NCI-H524 (cell line): ENCODE results near the gene RPL3.

Source experiments
- DNase-seq, 2 experiments: peaks; one replicate each; lab custom pipeline; 2025; lab: John Stamatoyannopoulos, UW

Gene RPL3

DNA sequence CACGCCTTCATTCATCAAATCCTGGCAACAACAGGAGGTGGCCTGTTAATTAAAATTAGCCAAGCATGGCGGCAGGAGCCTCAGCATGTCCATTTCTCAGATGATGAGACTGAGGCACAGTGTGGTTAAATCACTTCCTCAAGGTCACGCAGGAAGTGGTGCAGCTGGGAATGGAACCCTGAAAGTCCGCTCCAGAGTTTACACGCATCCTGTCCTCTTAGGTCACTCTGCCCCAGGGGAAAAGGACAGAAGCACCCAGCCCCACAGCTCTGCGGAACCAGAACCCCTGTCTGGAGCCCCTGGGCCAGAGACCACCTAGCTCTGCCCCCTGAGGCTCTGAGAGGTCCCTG is 19.6 kb downstream of the RPL3 start:
- no peak for DNase-seq

DNA sequence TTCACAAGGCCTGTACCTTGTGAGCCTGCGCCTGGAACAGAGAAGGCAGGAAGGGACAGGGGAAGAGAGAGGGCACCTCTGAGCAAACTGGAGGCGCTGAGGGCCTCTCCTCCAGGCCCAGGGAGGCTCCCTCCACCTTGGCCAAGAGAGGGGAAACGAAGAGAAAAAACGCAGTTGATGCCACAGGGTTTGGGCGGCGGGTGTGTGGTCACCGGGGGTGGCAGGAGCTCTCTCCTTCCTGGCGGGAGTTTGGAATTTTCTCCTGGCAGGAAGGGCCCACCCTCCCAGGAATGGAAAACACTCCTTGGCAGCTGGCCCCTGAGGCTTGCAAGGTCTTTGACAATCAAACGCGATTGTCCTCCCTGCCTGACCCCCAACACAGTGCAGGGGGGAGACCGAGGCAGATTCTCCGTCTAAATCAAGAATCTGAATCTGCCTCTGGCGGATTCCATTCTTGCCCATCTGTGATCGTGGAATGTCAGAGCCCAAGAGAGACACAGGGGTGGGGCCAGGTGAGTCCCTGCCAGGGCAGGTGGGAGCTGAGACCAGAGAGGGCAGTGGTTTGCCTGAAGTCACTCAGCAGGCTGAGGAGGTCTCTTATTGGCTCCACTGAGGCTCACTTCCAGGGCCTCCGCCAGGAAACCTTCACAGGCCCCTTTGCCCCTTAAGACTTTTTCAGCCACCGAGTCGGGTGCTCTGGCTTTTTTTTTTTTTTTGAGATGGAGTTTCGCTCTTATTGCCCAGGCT is 21.0 kb downstream of the RPL3 start:
- no peak for DNase-seq

DNA sequence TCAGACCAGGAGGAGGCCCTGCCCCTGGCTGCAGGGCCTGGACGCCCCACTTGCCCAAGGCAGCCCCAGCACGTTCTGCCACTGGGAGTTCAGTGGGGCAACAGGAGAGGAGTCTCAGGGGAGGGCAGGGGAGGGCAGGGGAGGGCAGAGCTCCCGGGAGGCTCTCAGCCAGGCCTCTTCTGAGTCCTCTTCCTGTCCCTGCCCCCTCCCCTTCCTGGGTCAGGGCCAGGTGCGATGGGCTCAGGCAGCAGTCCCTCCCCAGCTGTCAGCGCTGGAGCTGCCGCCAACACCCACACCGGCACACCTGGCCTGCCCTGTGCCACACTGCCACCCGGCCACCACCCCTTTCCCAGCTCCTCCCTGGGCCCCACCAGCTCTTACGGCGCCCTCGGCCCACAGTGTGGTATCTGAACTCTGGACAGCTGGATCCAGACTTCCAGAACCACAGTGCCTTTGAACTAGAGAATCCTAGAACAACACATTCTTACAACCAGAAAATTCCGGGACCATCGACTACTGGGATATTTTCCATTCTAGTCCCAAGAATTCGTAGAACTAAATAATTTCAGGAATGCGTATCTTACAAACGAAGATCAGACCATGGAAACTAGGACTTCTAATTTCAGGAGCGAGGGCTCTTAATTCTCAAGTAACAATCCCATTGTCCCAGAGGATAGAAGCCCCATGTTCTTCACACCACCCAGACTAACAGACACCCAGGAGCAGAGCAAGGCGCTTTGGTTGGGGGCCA is 21.8 kb downstream of the RPL3 start:
- DNase-seq, result peak in 1 of 2 experiments; percentile 47

DNA sequence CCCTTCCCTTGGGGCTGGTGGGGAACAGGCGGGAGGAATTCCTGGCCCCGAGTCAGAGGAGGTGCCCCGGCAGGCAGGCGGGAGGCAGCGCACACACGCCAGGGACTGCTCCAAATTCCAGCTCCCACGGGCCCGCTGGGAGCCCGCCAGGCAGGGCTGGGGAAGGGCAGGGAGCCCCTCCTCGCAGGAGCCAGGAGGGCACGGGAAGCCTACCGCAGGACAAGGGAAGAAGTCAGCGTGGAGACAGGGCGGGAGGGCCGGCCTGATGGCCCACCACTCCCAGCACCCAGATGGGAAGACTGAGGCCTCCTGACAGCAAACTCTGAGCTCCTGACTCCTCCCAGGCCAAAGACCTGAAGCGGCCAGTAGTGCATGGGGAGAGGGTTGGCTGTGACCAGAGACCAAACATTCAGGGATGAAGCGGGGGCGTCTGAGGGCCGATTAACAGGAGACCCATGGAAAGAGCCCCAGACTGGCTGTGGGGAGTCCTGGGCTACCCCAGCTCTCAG is 22.4 kb downstream of the RPL3 start:
- DNase-seq, result no peak

DNA sequence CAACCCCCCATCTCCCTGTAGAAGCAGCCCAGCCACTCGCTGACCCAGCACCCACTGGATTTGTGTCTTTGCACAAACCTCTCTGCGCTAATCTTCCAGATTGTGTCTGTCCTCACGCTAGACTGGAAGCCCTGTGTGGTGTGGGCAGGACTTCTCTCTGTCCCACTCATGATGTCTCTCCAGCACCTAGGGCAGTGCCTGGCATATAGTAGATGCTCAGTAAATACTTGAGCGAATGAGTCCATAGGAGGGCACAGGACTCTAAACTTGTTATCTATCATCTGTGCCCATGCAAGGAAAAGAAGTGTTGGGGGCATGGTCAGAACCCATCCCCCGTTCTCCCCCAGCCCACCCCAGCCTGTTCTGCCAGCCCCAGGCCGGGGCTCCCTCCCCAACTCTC is 22.9 kb downstream of the RPL3 start:
- no peak for DNase-seq

DNA sequence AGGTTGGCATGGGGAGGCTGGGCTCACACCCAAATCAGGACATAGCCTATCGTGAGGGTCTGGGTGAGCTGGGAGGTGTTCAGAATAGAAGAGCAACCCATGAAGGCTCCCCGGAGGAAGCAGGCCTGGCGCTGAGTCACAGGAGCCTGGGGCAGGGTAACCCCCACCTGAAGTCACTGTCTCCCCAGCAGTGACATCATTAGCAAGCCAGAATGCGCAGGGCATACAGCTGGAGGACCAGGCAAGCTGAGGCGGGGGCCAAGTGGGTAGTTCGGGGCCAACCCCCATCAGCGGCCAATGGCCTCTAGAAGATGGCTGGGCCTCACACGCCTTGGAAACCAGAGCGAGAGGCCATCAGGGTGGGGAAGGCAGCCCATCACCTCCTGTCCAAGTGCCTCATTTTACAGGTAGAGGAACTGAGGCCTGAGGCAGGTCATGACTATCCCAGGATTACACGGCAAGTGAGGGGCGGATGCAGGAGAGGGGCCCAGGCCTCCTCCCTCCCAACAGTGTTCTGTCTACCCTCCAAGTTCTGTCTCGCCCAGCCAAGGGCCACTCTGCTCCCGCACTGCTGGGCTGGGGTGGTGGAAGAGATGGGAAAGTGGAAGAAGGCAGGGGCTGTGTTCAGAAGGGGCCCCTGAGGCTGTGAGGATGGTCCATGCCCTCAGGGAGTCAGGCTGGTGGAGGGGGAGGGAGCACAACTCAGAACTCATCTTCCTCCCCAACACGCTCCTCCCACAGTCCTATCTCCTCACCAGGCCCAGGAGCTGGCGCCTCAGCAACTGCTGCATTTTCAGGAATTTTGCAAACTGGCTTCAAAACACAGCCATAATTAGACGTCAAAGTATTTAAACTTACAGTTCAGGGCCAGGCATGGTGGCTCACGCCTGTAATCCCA is 24.6 kb downstream of the RPL3 start:
- no peak for DNase-seq

DNA sequence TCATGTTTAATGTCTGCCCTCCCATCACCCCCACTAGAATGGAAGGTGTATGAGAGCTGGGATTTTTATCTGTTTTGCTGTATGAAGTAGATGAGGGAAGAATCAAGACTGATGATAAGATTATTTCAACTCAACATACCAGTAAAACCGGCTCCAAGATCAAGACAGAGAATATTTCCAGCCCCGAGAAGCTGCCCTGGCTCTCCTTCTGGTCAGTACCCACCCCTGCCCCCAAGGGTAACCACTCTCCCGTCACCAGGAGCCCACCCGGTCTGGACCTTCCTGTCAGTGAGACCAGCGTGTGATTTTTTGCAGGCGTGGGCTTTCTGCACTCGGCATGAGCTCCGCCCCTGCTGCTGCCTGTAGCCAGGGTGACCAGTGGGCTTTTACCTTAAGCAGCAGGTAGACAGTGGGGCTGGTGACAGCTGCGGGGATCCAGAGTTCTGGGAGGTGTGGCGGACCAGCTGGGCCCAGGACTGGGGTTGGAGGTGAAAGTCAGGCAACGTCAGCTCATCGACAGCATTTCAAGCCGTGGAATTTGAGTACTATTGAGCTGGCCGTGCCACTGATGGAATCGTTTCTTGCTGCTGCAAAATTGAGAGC is 25.6 kb downstream of the RPL3 start:
- no peak for DNase-seq

DNA sequence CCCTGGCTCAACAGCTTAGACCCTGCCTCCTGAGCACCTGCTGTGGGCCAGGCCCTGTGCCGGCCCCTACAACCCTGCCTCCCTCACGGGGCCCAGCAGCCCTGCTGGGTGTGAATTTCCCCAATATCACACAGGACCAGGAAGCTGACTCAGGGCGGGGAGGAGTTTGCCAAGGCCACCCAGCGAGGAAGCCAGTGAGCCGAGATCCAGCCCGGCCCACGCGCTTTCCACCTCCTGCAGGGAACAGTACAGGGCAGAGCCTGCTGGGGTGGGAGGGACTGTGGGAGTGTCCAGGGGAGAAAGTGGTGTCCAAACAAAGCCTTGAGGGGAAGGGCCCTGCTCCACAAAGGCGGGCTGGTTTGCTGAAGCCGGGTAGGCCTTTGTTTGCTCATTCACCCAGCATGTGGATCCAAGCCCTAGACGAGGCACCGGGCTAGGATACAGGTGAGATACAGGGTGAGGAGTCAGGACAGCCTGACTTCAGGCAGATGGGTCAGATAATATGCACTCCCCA is 26.8 kb downstream of the RPL3 start:
- no peak for DNase-seq

DNA sequence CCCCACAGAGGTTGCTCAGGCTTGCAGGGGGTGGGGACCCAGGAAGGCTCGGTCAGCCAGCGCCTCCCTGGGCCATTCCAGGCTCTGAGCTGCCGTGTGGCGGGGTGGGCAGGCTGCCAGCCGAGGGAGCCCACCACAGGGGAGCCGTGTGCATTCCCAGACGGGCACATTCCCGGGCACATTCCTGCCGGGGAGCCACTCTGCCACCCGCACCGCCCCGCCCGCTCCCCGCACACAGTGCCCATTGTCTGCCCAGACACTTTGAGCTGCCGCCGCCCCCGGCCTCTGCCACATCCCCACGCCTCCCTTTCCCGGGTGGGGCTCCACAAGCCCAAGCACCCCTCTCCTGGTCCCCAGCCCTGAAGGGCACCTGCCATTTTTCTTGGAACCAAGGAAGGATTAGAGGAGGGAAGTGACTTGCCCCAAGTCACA is 27.4 kb downstream of the RPL3 start:
- DNase-seq, result no peak

DNA sequence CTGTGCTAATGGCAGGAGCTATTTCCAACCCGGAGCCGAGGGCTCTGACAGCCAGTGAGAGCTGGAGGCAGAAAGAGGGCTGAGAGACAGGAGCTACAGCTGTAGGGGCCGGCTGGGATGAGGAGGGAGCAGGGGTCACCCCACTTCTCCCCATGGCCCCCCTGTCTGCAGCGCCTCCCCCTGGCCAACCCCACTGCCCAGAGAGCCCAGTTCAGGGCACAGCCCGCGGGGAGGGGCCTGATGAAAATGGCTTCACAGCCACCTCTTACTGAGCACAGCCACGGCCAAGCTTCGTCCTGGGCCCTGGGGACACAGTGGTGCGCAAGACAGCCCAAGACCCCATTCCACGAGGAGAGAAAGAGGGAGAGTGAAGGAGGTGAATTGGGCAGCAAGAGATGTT is 27.9 kb downstream of the RPL3 start:
- DNase-seq, result no peak

DNA sequence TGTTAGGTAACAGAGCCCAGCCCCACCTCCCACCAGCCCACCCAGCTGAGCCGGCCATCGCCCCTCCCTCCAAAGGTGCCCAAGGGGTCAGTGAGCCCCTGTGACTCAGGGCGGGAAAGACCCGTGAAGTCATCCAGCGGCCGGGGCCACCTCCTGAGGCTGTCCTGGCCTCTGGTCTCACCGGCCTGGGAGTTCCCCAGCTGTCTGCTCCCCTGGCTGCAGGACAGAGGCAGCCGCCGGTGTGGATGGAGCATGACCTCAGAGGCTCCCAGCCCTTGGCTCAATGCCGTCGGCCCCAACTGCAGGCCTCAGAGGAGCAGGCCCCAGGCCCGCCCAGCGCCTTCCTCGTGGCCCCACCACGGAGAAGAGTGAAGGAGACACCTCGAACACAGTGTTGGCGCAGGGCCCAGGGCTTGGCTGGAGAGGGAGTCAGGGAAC is 28.7 kb downstream of the RPL3 start:
- DNase-seq, result no peak

DNA sequence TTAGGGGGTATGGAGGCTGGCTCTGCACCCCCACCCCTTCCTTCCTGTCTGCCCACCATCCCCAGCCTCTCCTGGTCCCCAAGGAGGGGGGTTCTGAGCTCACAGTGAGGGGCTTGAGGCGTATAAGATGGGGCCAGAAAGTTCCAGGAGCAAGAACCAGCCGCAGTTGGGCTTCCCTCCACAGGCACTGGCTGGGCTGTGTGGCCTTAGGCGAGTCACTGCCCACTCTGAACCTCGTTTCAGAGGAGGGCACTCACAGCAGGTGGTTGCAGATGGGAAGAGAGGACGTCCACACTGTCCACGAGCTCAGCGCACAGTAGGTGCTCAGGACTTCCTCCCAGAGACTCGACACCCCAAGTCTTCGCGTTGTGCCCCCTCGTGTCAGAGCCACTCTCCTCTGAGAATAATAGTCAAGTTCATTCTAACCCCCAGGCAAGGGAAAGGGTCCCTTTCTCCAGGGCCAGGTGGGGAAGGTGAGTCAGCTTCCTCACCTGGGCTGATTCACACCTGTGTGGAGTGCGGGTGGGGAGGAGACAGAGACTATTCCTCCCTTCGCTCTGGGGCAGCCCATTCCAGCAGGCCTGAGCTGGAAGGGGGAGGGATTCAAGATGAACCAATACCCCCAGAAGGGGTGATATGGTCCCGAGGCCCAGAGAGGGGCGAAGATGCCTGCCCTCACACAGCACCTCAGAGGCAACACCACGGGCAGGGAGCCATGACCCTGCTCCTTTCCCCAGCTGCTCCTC is 29.3 kb downstream of the RPL3 start:
- no peak for DNase-seq

DNA sequence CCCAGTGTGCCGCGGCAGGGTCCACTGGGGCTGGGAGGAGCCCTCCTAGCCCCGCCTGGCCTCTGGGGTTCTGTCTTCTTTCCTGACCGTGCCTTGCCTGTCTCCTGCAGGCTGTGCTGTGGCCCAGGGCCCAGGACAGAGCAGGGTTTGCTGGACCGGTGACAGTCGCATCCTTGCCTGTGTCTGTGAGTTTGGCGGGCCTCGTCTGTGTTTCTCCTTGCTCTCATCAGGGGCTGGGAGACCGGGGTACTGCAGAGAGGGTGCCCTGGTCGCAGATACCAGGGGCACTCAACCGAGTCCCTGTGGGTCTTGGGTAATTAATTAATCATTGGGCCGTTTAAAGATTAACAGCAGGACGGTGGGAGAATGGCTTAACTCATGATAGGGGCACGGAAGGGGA is 29.9 kb downstream of the RPL3 start:
- no peak for DNase-seq

DNA sequence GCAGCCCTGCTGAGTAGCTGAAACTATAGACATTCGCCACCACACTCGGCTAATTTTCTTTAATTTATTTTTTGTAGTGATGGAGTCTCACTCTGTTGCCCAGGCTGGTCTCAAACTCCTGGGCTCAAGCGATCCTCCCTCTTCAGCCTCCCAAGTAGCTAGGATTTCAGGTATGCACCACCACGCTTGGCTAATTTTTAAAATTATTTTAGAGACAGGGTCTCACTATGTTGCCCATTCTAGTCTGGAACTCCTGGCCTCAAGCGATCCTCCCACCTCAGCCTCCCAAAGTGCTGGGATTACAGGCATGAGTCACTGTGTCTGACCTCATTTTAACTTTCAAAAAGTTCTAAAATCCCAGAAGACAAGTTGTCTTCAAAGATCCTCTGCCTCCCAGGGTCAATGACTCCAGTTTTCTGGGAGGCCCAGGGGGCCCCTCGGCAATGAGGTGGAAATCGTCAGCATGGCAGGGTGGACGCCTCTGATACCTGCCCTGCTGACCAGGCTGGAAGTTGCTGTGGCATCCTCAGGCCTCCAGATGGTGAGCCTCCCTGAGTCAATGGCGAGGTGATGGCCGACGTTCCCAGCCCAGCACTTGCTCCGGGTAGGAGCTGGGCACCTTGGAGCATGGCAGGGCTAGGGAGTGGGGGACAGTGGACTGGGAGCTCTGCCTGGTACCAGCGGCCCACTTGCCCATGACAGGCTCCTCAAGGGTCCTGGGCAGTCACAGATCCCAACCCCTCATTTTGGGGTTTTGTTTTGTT is 31.1 kb downstream of the RPL3 start:
- DNase-seq, result no peak

DNA sequence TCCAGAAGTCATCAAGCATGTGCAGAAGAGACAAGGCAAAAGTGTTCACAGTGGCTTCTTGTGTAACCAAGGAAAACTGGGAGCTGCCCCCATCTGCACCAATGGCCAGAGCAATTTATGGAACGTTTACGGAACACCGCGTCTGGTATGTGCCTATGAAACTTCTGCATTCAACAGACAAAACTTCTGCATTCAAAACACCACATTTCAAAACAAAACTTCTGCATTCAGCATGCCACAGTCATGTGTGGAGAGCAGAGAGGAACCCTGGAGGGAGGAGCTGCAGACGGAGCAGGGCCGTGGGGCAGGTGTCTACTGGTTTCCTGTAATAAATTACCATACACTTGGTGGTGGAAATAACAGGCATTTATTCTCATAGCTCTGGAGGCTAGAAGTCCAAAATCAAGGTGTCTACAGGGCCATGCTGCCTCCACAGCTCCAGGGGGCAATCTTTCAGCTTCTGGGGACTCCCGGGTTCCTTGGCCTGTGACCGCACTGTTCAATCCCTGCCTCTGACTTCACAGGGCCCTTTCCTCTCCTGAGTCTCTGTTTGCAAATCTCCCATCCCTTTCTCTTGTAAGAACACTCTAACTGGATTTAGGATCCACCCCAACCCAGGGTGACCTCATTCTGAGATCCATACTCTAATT is 32.2 kb downstream of the RPL3 start:
- DNase-seq, result no peak

DNA sequence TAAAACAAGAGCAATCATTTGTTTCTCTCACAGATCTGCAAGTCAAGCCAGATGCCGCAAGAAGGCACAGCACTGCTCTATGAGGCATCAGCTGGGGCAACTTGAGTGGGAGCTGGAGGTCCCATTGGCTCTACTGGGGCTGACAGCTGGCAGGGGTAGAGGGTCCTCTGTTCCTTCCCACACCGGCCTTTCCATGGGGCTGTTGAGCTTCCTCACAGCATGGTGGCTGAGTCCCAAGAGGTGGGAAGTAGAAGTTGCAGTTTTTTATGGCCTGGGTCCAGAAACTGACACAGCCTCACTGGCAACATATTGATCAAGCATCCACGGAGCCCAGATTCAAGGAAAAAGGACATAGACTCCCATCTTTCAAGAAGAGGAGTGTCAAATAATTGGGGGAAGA is 34.4 kb downstream of the RPL3 start:
- DNase-seq, result no peak

DNA sequence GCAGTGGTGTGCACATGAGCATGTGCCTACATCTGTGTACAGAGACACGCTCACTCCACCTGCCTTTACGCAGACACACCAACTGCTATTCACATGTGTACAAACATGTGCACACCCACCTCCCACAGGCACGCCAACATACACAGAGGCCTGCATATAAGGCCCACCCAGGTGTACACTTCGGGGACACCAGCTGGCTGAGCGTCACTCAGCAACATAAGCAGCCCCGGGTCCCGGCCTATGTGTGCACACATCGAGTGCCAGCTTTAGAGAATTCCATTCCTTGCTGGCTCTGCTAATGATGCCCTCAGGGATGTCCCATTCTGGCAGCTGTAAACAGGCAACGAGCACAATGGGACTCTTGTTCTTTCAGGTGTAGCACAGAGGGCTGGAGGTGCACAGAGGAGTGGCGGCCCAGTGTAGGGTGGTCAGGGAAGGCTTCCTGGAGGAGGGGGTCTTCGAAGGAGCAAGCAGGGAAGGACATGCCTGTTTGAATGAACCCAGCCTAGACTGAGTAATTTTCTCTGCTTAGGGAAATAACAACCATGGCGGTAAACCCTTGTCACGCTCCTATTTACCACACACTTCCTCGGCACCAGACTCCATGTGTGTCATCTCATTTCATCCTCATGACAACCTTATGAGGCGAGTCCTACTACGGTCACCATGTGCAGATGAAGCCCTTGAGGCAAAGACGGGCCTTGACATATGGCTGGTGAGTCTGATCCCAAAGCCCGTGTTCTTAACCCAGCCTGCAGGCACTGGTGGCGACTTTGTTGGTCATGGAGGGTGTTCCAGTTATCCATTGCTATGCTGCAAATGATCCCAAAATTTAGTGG is 35.1 kb downstream of the RPL3 start:
- no peak for DNase-seq

DNA sequence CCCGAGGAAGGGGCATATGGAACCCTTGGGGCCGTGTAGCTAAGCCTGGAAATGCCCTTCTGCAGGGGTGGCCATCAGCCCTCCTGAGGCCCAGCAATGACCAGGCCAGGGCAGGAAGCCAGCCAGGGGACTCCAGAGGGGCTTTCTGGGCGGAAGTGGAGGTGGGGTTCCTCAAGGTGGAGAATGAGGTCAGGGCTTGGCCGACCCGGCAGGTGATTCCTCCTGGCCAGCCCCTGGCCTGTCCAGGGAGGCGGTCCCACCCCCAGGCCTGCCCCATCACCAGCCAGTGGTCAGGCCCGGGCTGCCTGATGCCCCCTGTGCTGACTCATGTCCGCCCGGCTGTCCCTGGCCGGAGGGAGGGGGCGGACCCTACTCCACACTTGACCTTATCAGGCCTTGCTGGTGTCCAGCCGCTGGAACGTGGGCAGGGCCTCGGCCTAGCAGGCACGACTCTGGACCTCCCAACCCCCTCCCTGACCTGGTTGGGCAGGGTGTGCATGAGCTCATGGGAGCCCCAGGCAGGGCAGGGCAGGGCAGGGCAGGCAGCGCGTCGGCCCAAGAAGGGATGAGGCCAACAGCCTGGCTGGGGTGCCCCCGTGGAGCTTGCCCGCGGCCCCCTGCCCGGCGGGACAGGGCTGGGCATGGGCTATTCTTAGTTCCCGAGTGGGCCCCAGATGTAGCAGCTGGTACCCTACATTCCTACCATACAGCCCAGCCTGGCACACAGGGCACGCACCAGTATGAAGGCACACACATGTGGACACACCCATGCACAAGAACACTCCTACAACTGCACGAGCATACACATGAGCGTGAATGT is 35.9 kb downstream of the RPL3 start:
- DNase-seq, result no peak
